Naive B cell (primary cell): ENCODE data around the gene GSTCD. TPM values are rescaled to one million over a fixed set of nuclear protein-coding genes. Genes with fewer than 3 reads are reported as not detected.
A peak's percentile ranks its signal among the peaks of the same experiment; 100 is the strongest.
"Not testable (repeated sequence)": the region's sequence is repeated elsewhere in the genome, so short reads cannot be mapped to it uniquely, and the experiment has no call there.

Experiments
- ATAC-seq, 2 donors: fragments of 150-1000 bp; cut with Tn5 transposase; 2 replicates each; pipeline ENCODE4 v1.10.0; 2021; ENCODE audit warnings: low read depth in 2 of 2, mild to moderate bottlenecking in 2 of 2, moderate library complexity in 2 of 2
- DNase-seq: peaks from one replicate; pipeline ENCODE4 v3.0.0; 2022
- H3K27ac Mint-ChIP-seq, 6 donors: one replicate each; pipeline ENCODE4 v1.8.0; 2020 to 2022; ENCODE audit warnings: mild to moderate bottlenecking in 6 of 6, mixed read lengths in 6 of 6, moderate library complexity in 5 of 6, inconsistent platforms in 2 of 6
- H3K27me3 Mint-ChIP-seq, 3 donors: one replicate each; pipeline ENCODE4 v1.8.0; 2021 to 2022; ENCODE audit warnings: mixed read lengths in 3 of 3, mild to moderate bottlenecking in 1 of 3
- H3K36me3 Mint-ChIP-seq, 2 donors: one replicate each; pipeline ENCODE4 v1.8.0; 2020 to 2022; ENCODE audit warnings: mixed read lengths in 2 of 2, inconsistent platforms in 1 of 2, mild to moderate bottlenecking in 1 of 2
- H3K4me1 Mint-ChIP-seq, 3 donors: one replicate each; pipeline ENCODE4 v1.8.0; 2020 to 2022; ENCODE audit warnings: mixed read lengths in 3 of 3, inconsistent platforms in 1 of 3, mild to moderate bottlenecking in 1 of 3, moderate library complexity in 1 of 3
- H3K4me3 Mint-ChIP-seq, 8 donors: one replicate each; pipeline ENCODE4 v1.8.0; 2020 to 2022; ENCODE audit warnings: mild to moderate bottlenecking in 8 of 8, mixed read lengths in 8 of 8, moderate library complexity in 8 of 8, inconsistent platforms in 2 of 8
- H3K9me3 Mint-ChIP-seq, 7 donors: one replicate each; pipeline ENCODE4 v1.8.0; 2020 to 2022; ENCODE audit warnings: mixed read lengths in 7 of 7, mild to moderate bottlenecking in 5 of 7, inconsistent platforms in 2 of 7, moderate library complexity in 1 of 7
- polyA plus RNA-seq, 6 donors: library from polyadenylated mRNA; unstranded; fragments of 300-500 nt; fragmentation: Illumina TruSeq; gene quantifications; one replicate each; pipeline ENCODE4 v1.2.3, GENCODE V29; 2021; ENCODE audit warnings: low read depth in 6 of 6

Gene GSTCD
- polyA plus RNA-seq, 6 donors from 2014 or later: 4.4 to 6.1 (median 4.9) TPM; not detected in 1

- Mint-ChIP-seq H3K4me3 (no peak overlapping the region), H3K9me3 (peaks cover 0 to 3% (median 0%) of the 10 kb centered on the region in 7 donors), H3K36me3 (peaks cover 5 to 25% of the 10 kb centered on the region in 2 donors), H3K27ac (no peak overlapping the region), H3K4me1 (no peaks in the 10 kb centered on the region), H3K27me3 (no peaks in the 10 kb centered on the region)
- DNase-seq: no peak
- ATAC-seq: no peak
These were observed 132.0 kb downstream of the GSTCD start for GRCh38 chr4:105840426-105841174.

- H3K36me3 Mint-ChIP-seq: peaks cover 0 to 19% of the 10 kb centered on the region in 2 donors
- no peak overlapping the region for H3K4me3 Mint-ChIP-seq
- DNase-seq (no peak), ATAC-seq (no peak)
- H3K27me3 Mint-ChIP-seq: no peaks in the 10 kb centered on the region
- H3K27ac Mint-ChIP-seq: no peak overlapping the region
- H3K4me1 Mint-ChIP-seq: no peaks in the 10 kb centered on the region
- no peaks in the 10 kb centered on the region for H3K9me3 Mint-ChIP-seq
These were observed 135.4 kb downstream of the GSTCD start for GRCh38 chr4:105843941-105844340.

GRCh38 chr4:105845559-105845958, 137.0 kb downstream of the GSTCD start:
- H3K27ac Mint-ChIP-seq: no peak overlapping the region
- H3K4me1 Mint-ChIP-seq: no peaks in the 10 kb centered on the region
- H3K4me3 Mint-ChIP-seq: no peak overlapping the region
- DNase-seq (no peak), ATAC-seq (no peak)
- H3K36me3 Mint-ChIP-seq: peaks cover 0 to 16% of the 10 kb centered on the region in 2 donors
- H3K27me3 Mint-ChIP-seq: no peaks in the 10 kb centered on the region
- no peaks in the 10 kb centered on the region for H3K9me3 Mint-ChIP-seq

- not testable (repeated sequence) for H3K4me3 Mint-ChIP-seq, H3K27ac Mint-ChIP-seq, DNase-seq, ATAC-seq, H3K27me3 Mint-ChIP-seq, H3K4me1 Mint-ChIP-seq
- Mint-ChIP-seq H3K36me3 (peaks cover 0 to 16% of the 10 kb centered on the region in 2 donors), H3K9me3 (peaks cover 0 to 14% (median 3%) of the 10 kb centered on the region in 7 donors)
These were observed 139.8 kb downstream of the GSTCD start for GRCh38 chr4:105848359-105848758.

- no peak for DNase-seq
- H3K4me3 Mint-ChIP-seq: no peak overlapping the region
- no peaks in the 10 kb centered on the region for H3K4me1 Mint-ChIP-seq
- ATAC-seq: no peak
- H3K27ac Mint-ChIP-seq: no peak overlapping the region
- H3K9me3 Mint-ChIP-seq: peaks cover 0 to 38% (median 21%) of the 10 kb centered on the region in 7 donors
- peaks cover 13 to 23% of the 10 kb centered on the region in 2 donors for H3K36me3 Mint-ChIP-seq
- no peaks in the 10 kb centered on the region for H3K27me3 Mint-ChIP-seq
These were observed 142.6 kb downstream of the GSTCD start for GRCh38 chr4:105851196-105851595.

- H3K4me1 Mint-ChIP-seq, DNase-seq, H3K27ac Mint-ChIP-seq, ATAC-seq, H3K27me3 Mint-ChIP-seq: not testable (repeated sequence)
- H3K9me3 Mint-ChIP-seq: peaks cover 0 to 45% (median 25%) of the 10 kb centered on the region in 7 donors
- peak overlapping the region in 1 of 8 donors; percentile 62 for H3K4me3 Mint-ChIP-seq
- peaks cover 22 to 23% of the 10 kb centered on the region in 2 donors for H3K36me3 Mint-ChIP-seq
These were observed 143.6 kb downstream of the GSTCD start for GRCh38 chr4:105852230-105852629.

- peaks cover 14 to 79% (median 41%) of the 10 kb centered on the region in 7 donors for H3K9me3 Mint-ChIP-seq
- no peak overlapping the region for H3K4me3 Mint-ChIP-seq
- H3K4me1 Mint-ChIP-seq: no peaks in the 10 kb centered on the region
These were observed 150.0 kb downstream of the GSTCD start for GRCh38 chr4:105858466-105859040.

GRCh38 chr4:105859233-105859632, 150.6 kb downstream of the GSTCD start:
- Mint-ChIP-seq H3K27me3 (no peaks in the 10 kb centered on the region), H3K27ac (no peak overlapping the region), H3K9me3 (peaks cover 14 to 72% (median 47%) of the 10 kb centered on the region in 7 donors), H3K4me3 (no peak overlapping the region), H3K36me3 (peaks cover 12 to 32% of the 10 kb centered on the region in 2 donors), H3K4me1 (no peaks in the 10 kb centered on the region)
- ATAC-seq: no peak
- no peak for DNase-seq

More at GRCh38 chr4:105858466-105859040, 150.0 kb downstream of the GSTCD start:
- no peak for DNase-seq
- Mint-ChIP-seq H3K36me3 (peaks cover 12 to 32% of the 10 kb centered on the region in 2 donors), H3K27ac (no peak overlapping the region), H3K27me3 (no peaks in the 10 kb centered on the region)
- ATAC-seq: no peak

GRCh38 chr4:105870963-105871362, 162.4 kb downstream of the GSTCD start:
- peaks cover 4 to 5% (median 4%) of the 10 kb centered on the region in 3 donors for H3K4me1 Mint-ChIP-seq
- no peak overlapping the region for H3K27ac Mint-ChIP-seq

GRCh38 chr4:105871997-105872396, 163.4 kb downstream of the GSTCD start:
- no peak overlapping the region for H3K4me3 Mint-ChIP-seq
- peaks cover 0 to 6% (median 0%) of the 10 kb centered on the region in 7 donors for H3K9me3 Mint-ChIP-seq
- ATAC-seq (no peak), DNase-seq (no peak)
- no peak overlapping the region for H3K27ac Mint-ChIP-seq
- peaks cover 4 to 5% (median 4%) of the 10 kb centered on the region in 3 donors for H3K4me1 Mint-ChIP-seq
- no peaks in the 10 kb centered on the region for H3K27me3 Mint-ChIP-seq
- H3K36me3 Mint-ChIP-seq: no peaks in the 10 kb centered on the region

More at GRCh38 chr4:105870963-105871362, 162.4 kb downstream of the GSTCD start:
- ATAC-seq (no peak), DNase-seq (no peak)
- Mint-ChIP-seq H3K27me3 (no peaks in the 10 kb centered on the region), H3K4me3 (no peak overlapping the region), H3K9me3 (peaks cover 0 to 6% (median 0%) of the 10 kb centered on the region in 7 donors), H3K36me3 (no peaks in the 10 kb centered on the region)

- ATAC-seq (no peak), DNase-seq (no peak)
- H3K4me3 Mint-ChIP-seq: no peak overlapping the region
- peaks cover 0 to 4% (median 0%) of the 10 kb centered on the region in 7 donors for H3K9me3 Mint-ChIP-seq
- H3K27ac Mint-ChIP-seq: no peak overlapping the region
- peaks cover 4 to 5% (median 4%) of the 10 kb centered on the region in 3 donors for H3K4me1 Mint-ChIP-seq
- no peaks in the 10 kb centered on the region for H3K36me3 Mint-ChIP-seq
- H3K27me3 Mint-ChIP-seq: no peaks in the 10 kb centered on the region
These were observed 166.6 kb downstream of the GSTCD start for GRCh38 chr4:105875233-105875632.

GRCh38 chr4:105878668-105879067, 170.1 kb downstream of the GSTCD start:
- Mint-ChIP-seq H3K4me3 (no peak overlapping the region), H3K36me3 (no peaks in the 10 kb centered on the region), H3K9me3 (peaks cover 0 to 4% (median 0%) of the 10 kb centered on the region in 7 donors), H3K4me1 (no peaks in the 10 kb centered on the region), H3K27ac (no peak overlapping the region), H3K27me3 (peaks cover 0 to 10% (median 4%) of the 10 kb centered on the region in 3 donors)
- DNase-seq: no peak
- no peak for ATAC-seq

- H3K4me3 Mint-ChIP-seq: no peak overlapping the region
- ATAC-seq (no peak), DNase-seq (no peak)
- no peaks in the 10 kb centered on the region for H3K4me1 Mint-ChIP-seq
- H3K36me3 Mint-ChIP-seq: no peaks in the 10 kb centered on the region
- H3K27me3 Mint-ChIP-seq: peaks cover 11 to 24% (median 15%) of the 10 kb centered on the region in 3 donors
- H3K9me3 Mint-ChIP-seq: peaks cover 0 to 20% (median 7%) of the 10 kb centered on the region in 7 donors
- no peak overlapping the region for H3K27ac Mint-ChIP-seq
These were observed 178.9 kb downstream of the GSTCD start for GRCh38 chr4:105887508-105887907.
